Activated T-cell treated with anti-CD3 and anti-CD28 coated beads, Interleukin-2, amount 50 U/mL, for 24 hours (primary cell): Measurements from ENCODE around the gene GMEB2.
A peak's percentile ranks its signal among the peaks of the same experiment; 100 is the strongest.

Experiments
- DNase-seq: peaks from one replicate; pipeline ENCODE4 v3.0.0-alpha.2; 2020
- H3K27ac Mint-ChIP-seq: 2 replicates; pipeline ENCODE4 v1.8.0; 2020; ENCODE audit warnings: mild to moderate bottlenecking, mixed read lengths
- H3K27me3 Mint-ChIP-seq: 2 replicates; pipeline ENCODE4 v1.8.0; 2020; ENCODE audit warnings: mixed read lengths
- H3K36me3 Mint-ChIP-seq: 2 replicates; pipeline ENCODE4 v1.8.0; 2020; ENCODE audit warnings: low read depth, mixed read lengths
- H3K4me1 Mint-ChIP-seq: 2 replicates; pipeline ENCODE4 v1.8.0; 2020; ENCODE audit warnings: low read depth, mixed read lengths
- H3K4me3 Mint-ChIP-seq: 2 replicates; pipeline ENCODE4 v1.8.0; 2020; ENCODE audit warnings: mild to moderate bottlenecking, moderate library complexity, mixed read lengths
- H3K9me3 Mint-ChIP-seq: 2 replicates; pipeline ENCODE4 v1.8.0; 2020; ENCODE audit warnings: mixed read lengths

Gene GMEB2

DNA sequence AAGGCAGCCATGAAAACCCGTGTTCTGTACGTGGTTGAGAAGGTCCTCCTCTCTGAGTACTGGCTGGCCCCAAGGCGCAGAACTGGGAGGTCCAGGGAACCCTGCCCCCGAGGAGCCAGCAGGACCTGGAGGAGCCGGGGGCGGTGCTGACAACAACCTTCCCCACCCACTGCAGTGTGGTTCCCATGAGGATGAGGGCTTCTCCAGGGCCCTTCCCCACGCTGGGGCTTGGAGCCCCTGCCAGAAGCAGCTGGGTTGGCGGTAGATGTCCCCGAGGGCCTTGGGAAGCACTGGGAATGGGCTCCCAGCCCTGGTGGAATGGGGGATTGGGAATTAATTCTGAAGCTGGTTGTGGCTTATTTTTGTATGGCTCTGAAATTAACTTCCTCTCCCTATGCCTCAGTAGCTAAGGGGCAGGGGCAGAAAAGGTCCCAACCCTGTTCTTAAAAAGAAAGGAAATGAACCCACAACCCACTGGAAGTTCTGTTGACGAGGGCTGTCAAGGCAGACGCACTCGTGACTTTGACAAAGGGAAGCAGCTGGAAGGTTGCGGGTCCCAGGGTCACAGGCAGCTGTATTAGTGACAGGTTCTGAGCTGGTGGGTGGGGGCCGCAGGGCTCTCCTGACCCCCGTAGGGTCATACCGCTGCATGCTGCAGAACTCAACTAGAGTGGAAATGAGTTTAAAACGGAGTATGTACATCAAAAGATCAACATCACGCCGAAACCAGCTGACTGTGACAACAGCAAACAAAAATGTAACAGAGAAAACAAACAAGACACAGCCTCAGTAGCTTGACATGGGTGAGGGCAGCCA lies 38.9 kb downstream of the GMEB2 start:
- H3K4me1 Mint-ChIP-seq = peaks cover 4% of the 10 kb centered on the region

DNA sequence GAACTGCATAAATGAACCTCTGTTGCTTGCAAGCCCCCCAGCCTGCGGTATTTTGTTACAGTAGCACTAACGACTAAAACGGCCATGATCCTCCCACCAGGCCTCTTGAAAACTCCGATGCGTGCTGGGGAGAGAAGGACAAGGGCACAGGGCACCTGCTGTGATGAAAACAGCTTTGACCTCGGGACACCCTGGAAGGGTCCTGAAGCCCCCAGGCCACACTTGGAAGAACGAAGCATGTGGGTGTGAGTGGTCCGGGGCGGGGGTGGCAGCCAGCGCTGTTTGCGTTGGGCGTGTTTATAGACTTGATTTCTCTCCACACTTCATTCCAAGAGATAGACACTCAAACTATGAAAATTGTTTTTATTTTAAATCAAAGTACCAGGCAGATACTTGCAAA lies 39.6 kb downstream of the GMEB2 start:
- Mint-ChIP-seq H3K9me3 (no peaks in the 10 kb centered on the region), H3K4me3 (no peak overlapping the region), H3K27ac (no peak overlapping the region), H3K27me3 (no peaks in the 10 kb centered on the region), H3K4me1 (peaks cover 4% of the 10 kb centered on the region), H3K36me3 (peaks cover 47% of the 10 kb centered on the region)
- no peak for DNase-seq

More for the DNA sequence above, 38.9 kb downstream of the GMEB2 start:
- H3K36me3 Mint-ChIP-seq = peaks cover 55% of the 10 kb centered on the region
- no peaks in the 10 kb centered on the region for H3K9me3 Mint-ChIP-seq
- DNase-seq = no peak
- H3K27me3 Mint-ChIP-seq = no peaks in the 10 kb centered on the region
- no peak overlapping the region for H3K27ac Mint-ChIP-seq
- H3K4me3 Mint-ChIP-seq = no peak overlapping the region

DNA sequence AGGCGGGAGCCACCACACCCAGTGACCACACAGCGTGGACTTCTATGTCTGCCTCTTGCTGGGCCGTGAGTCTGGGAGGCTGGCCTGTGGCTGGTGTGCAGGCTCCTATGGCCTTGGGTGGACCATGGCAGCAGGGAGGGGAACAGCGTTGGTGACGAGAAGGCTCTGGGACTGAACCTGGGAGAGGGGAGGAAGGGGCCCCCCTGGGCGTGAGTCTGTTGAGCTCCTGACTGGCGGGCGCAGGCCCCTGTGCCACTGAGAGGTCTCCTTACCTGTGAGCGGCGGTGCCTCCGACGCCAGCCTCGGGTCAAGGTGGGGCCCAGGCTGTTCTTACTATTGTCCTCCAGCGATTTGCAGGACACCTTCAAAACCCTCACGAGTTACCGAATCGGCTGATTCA lies 40.1 kb downstream of the GMEB2 start:
- Mint-ChIP-seq H3K27me3 (no peaks in the 10 kb centered on the region), H3K9me3 (no peaks in the 10 kb centered on the region), H3K27ac (no peak overlapping the region), H3K4me3 (no peak overlapping the region), H3K36me3 (peaks cover 43% of the 10 kb centered on the region), H3K4me1 (peaks cover 4% of the 10 kb centered on the region)
- DNase-seq = no peak

DNA sequence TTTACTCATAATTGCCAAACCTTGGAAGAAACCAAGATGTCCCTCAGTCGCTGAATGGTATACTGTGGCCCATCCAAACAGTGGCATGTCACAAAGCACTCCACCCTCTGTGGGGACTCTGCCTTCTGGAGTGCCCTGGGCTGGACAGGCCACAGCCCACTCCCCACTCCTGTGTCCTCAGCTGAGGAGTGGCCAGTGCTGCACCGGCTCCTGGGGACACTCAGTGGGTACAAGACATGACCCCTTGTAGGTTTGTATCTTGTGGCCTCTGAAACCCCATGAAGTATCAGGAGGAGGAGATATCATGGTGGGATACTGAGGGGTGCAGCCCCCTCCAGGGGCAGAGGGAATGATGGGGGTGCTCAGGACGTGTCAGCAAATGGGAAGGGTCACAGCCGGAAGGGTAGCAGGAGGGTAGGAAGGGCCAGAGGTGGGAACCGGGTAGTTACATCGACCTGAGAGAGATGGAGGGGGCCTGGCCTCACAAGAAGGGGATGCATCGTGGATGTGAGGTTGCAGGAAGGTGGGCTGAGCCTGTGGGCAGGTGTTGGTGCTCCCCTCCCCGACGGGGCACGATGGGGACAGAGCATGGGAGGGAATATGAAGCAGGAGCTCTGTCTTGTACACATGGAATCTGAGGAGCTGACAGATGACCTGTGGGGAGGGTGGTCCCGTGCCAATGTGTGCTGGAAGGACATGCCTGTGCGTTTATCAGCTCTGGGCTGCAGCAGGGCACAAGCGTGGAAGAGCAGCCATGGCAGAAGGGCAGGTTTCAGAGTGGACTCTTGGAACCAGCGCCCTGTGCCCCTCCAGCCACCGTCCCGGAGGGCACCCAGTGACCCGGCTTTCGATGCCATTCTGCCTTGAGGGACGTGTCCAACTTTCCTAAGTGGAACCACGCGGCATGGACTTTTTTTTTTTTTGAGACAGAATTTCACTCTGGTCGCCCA lies 41.0 kb downstream of the GMEB2 start:
- no peaks in the 10 kb centered on the region for H3K27me3 Mint-ChIP-seq
- no peak overlapping the region for H3K27ac Mint-ChIP-seq
- H3K9me3 Mint-ChIP-seq = no peaks in the 10 kb centered on the region
- H3K4me1 Mint-ChIP-seq = peaks cover 4% of the 10 kb centered on the region
- DNase-seq = no peak
- no peak overlapping the region for H3K4me3 Mint-ChIP-seq
- H3K36me3 Mint-ChIP-seq = peaks cover 34% of the 10 kb centered on the region

DNA sequence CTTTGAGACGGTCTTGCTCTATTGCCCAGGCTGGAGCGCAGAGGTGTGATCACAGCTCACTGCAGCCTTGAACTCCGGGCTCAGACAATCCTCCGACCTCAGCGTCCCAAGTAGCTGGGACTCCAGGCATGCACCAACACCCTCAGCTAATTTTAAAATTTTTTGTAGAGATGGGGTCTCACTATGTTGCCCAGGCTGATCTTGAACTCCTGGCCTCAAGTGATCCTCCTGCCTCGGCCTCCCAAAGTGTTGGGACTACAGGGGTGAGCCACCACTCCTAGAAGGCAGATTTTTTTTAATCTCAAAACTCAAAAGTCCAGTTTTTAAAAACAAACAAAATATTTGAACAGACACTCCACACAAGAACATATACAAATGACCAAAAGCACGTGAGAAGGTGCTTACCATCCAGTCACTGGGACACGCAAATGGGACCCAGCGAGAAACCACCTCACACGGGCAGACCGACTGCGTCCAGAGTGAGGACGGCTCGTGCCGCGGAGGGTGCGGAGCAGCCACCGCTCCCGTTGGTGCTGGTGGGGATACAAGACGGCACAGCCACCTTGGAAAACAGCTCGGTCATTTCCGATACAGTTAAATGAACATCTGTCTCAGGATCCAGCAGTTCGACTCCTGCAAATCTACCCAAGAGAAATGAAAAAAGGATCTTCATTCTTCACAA lies 44.4 kb downstream of the GMEB2 start:
- Mint-ChIP-seq H3K27ac (no peak overlapping the region), H3K27me3 (peaks cover 6% of the 10 kb centered on the region), H3K4me1 (peaks cover 3% of the 10 kb centered on the region), H3K4me3 (no peak overlapping the region), H3K9me3 (no peaks in the 10 kb centered on the region), H3K36me3 (peaks cover 8% of the 10 kb centered on the region)
- DNase-seq = no peak

DNA sequence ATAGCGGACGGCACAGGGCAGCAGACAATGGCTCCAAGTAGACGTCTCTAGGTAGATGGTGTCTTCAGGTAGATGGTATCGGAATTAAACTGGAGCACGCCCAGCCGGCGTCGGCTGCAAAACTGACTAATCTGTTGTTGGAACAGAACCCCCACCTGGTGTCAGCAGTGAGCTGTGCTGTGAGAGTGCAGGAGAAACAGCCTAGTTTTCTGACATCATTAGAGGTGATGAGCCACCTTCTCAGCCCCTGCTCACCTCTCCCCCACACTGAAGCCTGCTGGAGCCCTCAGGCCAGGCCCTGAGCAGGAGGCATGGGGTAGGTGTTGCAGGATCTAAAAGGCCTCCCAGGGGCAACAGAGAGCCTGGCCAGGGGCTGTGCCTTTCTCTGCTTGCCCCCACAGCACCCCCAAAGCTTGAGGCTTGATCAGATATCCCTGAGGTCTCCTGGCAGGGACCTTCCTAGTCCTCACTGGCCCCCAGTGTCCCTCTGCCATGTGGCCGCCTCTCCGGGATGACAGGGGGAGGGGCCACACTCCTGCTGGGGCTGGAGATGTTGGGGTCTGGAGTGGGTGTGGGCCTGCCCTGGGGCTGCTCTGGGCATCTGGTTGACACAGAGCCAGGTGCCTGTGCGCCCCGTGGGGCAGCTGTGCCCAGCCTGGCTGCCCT lies 46.0 kb downstream of the GMEB2 start:
- no peaks in the 10 kb centered on the region for H3K36me3 Mint-ChIP-seq
- H3K4me3 Mint-ChIP-seq = no peak overlapping the region
- peak; percentile 68 for DNase-seq
- H3K27ac Mint-ChIP-seq = no peak overlapping the region
- peaks cover 12% of the 10 kb centered on the region for H3K27me3 Mint-ChIP-seq
- H3K9me3 Mint-ChIP-seq = no peaks in the 10 kb centered on the region
- peaks cover 3% of the 10 kb centered on the region for H3K4me1 Mint-ChIP-seq

DNA sequence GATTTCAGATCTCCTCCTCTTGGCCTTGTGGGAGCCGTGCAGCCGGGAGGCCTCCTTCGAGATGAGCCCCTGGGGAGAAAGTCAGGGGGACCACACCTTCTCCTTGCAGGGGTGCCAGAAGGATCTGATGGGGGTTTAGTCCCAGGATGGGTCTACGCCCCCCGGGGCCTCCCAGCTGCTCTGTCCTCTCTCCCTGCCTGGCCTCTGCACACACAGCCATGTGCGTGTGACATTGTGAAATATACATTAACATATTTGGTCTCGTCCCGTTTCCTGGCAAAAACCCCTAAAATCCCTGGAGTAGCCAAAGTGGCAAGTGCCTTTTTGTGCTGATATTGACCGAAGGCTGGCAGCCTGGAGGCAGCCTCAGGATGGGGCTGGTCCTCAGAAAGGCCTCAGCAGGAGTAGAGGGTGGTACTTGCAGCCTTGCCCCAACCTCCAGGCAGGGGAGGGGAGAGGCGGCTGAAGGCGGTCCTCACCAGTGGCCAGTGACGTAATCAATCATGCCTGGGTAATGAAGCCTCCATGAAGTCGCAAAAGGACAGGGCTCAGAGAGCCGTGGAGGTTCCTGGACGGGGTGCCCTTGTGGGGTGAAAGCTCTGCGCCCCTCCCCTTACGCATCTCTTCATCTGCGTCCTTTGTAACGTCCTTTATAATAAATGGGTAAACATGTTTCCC lies 47.7 kb downstream of the GMEB2 start:
- Mint-ChIP-seq H3K27ac (no peak overlapping the region), H3K27me3 (peaks cover 12% of the 10 kb centered on the region), H3K4me3 (no peak overlapping the region), H3K36me3 (no peaks in the 10 kb centered on the region), H3K9me3 (no peaks in the 10 kb centered on the region), H3K4me1 (peaks cover 3% of the 10 kb centered on the region)
- DNase-seq = no peak

DNA sequence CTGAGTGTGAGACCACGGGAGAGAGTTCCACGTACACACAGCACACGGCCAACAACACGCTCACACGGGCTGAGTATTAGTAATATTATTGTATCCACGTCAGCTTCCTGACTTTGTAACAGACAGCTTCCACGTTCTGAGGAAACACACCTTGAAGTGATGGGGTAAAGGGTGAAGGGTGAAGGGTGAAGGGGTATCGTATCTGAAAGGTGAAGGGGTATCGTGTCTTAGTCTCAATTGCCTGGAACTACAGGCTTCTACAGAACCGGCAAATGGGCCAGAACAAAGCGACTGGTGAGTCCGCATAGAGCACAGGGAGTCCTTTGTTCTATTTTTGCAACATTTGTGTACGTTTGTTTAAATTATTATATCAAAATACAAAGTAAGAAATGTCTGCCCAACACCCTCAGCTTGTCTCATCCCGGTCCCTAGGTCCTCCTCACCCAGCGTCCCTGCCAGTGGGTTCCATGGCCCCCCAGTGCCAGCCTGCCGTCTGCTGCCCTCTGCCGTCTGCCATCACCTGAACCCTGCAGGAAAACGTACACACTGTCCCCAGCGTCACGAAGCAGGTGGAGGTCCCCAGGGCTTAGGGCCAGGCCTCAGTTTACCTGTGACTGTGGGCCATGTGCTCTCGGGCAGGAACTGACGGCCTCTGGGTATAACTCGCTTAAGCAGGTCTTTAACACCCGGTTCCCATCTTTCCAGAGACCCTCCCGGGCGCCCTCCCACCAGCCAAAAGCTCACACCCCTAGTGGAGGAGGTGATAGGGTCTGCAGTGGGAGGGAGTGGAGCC lies 48.5 kb downstream of the GMEB2 start:
- H3K27me3 Mint-ChIP-seq = peaks cover 12% of the 10 kb centered on the region
- no peaks in the 10 kb centered on the region for H3K9me3 Mint-ChIP-seq
- H3K4me1 Mint-ChIP-seq = peaks cover 3% of the 10 kb centered on the region
- H3K27ac Mint-ChIP-seq = no peak overlapping the region
- no peaks in the 10 kb centered on the region for H3K36me3 Mint-ChIP-seq
- DNase-seq = no peak
- no peak overlapping the region for H3K4me3 Mint-ChIP-seq

DNA sequence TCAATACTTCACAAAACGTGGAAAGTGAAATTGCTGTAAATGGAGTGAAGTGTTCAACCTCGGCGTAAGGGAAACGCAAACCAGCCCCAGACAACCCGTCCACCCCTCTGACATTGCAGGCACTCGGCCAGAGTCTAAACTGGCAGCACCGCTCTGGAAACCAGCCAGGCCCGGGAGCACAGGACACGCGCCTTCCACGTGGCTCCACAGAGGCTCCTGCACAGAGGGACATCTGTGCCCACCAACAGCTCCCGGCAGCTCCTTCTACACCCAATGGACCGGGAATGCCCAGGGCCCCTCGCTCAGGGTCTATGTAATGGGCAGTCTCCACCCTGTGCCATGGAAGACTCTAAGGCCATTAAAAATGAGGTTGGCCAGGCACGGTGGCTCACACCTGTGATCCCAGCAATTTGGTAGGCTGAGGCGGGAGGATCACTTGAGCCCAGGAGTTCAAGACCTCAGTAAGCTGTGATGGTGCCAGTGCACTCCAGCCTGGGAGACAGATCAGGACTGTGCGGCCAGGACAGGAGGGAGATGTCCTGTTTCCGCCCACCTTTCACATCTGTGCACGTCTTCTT lies 49.5 kb downstream of the GMEB2 start:
- Mint-ChIP-seq H3K4me1 (peaks cover 3% of the 10 kb centered on the region), H3K4me3 (no peak overlapping the region), H3K27me3 (peaks cover 12% of the 10 kb centered on the region), H3K36me3 (no peaks in the 10 kb centered on the region), H3K27ac (no peak overlapping the region), H3K9me3 (no peaks in the 10 kb centered on the region)
- no peak for DNase-seq

DNA sequence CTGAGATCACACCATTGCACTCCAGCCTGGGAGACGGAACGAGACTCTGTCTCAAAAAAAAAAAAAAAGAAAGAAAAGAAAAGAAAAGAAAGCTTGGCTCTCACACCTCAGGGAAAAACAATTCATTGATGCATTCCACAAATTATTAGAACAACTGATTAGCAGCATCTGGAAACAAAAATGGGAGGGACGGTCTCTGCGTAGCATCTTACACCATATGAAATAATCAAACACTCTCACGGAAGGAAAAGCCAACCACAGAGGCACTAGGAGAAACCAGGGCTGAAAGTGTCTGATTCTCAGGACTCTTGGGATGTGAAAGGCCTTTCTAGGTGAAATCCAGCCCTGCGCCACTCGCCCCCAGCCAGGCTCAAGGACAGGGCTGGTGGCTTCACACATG lies 50.6 kb downstream of the GMEB2 start:
- H3K27me3 Mint-ChIP-seq = peaks cover 12% of the 10 kb centered on the region
- no peak for DNase-seq
- no peaks in the 10 kb centered on the region for H3K9me3 Mint-ChIP-seq
- peaks cover 3% of the 10 kb centered on the region for H3K4me1 Mint-ChIP-seq
- no peak overlapping the region for H3K4me3 Mint-ChIP-seq
- no peaks in the 10 kb centered on the region for H3K36me3 Mint-ChIP-seq
- H3K27ac Mint-ChIP-seq = no peak overlapping the region

DNA sequence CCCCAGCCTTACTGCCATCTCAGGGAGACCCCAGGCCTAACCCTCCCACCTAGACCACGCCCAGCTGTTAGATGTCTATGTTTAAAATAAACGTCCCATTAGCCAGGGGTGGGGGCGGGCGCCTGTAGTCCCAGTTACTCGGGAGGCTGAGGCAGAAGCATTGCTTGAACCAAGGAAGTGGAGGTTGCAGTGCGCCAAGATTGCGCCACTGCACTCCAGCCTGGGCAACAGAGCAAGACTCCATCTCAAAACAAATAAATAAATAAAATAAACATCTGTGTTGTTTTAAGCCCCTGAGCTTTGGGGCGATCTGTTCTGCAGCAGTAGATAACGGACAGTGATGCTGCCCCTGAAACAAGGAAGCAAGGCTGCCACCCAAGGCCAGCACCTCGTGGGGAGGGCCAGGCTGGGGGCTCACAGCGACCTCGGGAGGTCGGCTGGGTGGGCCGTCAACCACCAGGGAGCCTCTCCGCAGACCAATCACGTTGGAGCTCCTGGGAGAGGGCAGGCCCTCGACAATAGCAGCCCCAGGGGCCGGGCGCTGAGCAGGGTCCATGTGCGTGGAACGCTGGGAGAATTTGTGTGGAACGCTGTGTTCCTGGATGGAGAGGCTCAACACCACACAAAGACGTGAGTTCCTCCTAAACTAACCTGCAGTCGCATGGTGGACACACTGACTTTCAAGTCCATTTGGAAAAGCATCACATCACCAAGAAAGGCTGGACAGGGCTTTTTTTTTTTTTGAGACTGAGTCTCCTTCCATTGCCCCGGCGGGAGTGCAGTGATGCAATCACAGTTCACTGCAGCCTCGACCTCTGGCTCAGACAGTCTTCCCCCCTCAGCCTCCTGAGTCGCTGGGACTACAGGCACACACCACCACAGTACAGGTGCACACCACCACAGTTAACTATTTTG lies 51.8 kb downstream of the GMEB2 start:
- Mint-ChIP-seq H3K4me3 (no peak overlapping the region), H3K27ac (no peak overlapping the region), H3K4me1 (no peaks in the 10 kb centered on the region), H3K36me3 (no peaks in the 10 kb centered on the region), H3K27me3 (peaks cover 11% of the 10 kb centered on the region), H3K9me3 (no peaks in the 10 kb centered on the region)
- no peak for DNase-seq

DNA sequence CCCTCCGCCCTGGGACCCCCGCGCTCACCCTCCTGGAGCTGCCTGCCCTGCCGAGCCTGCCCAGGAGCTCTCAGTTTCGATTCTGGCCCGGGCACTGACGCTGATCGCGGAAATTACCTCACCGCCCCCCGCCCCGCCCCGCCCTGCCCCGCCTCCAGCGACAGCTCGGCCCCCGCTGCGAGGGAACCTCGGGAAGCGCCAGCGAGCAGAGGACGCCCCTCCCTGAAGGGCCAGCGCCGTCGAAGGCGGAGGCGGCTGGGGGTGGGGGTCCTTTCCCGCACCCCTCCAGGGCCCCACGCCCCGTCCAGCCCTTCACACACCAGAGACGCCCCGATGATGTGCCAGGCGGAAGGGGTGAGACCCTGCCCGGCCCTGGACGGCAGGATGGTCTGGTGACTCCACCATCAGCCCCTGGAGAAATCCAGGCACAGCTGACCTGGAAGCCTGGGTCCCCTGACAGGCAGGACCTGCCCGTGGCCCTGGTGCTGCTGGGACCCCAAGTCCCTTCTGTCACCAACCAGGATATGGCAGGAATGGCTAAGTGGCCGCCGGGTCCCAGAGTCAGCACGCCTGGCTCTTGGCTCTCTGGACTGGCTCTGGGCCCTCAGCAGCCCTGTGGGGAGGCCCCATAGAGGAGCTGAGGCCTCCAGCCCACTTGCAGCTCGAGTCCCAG lies 52.6 kb downstream of the GMEB2 start, which contains the start of gene HELZ2:
Gene HELZ2, minus strand, starts transcription at position 84 of the 673 bp plus-strand sequence. CDS start 1,854 bp downstream, outside the sequence.
- H3K36me3 Mint-ChIP-seq = no peaks in the 10 kb centered on the region
- H3K4me1 Mint-ChIP-seq = peaks cover 3% of the 10 kb centered on the region
- DNase-seq = peak; percentile 65
- H3K4me3 Mint-ChIP-seq = peak within 1 kb of the TSS; percentile 69
- peak within 1 kb of the TSS; percentile 37 for H3K27ac Mint-ChIP-seq
- no peaks in the 10 kb centered on the region for H3K9me3 Mint-ChIP-seq
- H3K27me3 Mint-ChIP-seq = peaks cover 6% of the 10 kb centered on the region
